Nephron (organoid): ENCODE measurements around the gene GYS1.

Experiments used
- H3K27ac Mint-ChIP-seq, 3 experiments: 2 replicates each; pipeline ENCODE4 v1.8.0; 2020; ENCODE audit warnings: mixed read lengths in 3 of 3, mild to moderate bottlenecking in 2 of 3, moderate library complexity in 1 of 3
- H3K27me3 Mint-ChIP-seq: 2 replicates; pipeline ENCODE4 v1.8.0; 2021; ENCODE audit warnings: low read depth, mild to moderate bottlenecking, moderate library complexity, mixed read lengths
- H3K36me3 Mint-ChIP-seq: 2 replicates; pipeline ENCODE4 v1.8.0; 2020; ENCODE audit warnings: low read depth, mixed read lengths
- H3K4me1 Mint-ChIP-seq: 2 replicates; pipeline ENCODE4 v1.8.0; 2020; ENCODE audit warnings: mixed read lengths
- H3K4me3 Mint-ChIP-seq, 3 experiments: 2 replicates each; pipeline ENCODE4 v1.8.0; 2020; ENCODE audit warnings: mild to moderate bottlenecking in 3 of 3, mixed read lengths in 3 of 3, moderate library complexity in 2 of 3
- H3K9me3 Mint-ChIP-seq: 2 replicates; pipeline ENCODE4 v1.8.0; 2020; ENCODE audit warnings: mixed read lengths
- CTCF ChIP-seq, 3 experiments: fragments of 200-600 bp; sonication (generic); IDR thresholded peaks; one replicate each; pipeline ENCODE4 v1.5.0; 2021; ENCODE audit warnings: antibody characterized with exemption in 3 of 3; ENCODE audit not compliant: unreplicated experiment in 3 of 3

GYS1 gene

GRCh38 chr19:48970139-48970766 is 22.9 kb downstream of the GYS1 start:
- peaks cover 43% of the 10 kb centered on the region for H3K36me3 Mint-ChIP-seq
- peaks cover 13% of the 10 kb centered on the region for H3K4me1 Mint-ChIP-seq
- no peak for TF ChIP-seq CTCF (IDR thresholded peaks at IDR 0.05; ENCODE audit: unreplicated experiment in 3 of 3)
- peak overlapping the region in 1 of 3 experiments; percentile 51 for H3K4me3 Mint-ChIP-seq
- H3K9me3 Mint-ChIP-seq = no peaks in the 10 kb centered on the region
- no peaks in the 10 kb centered on the region for H3K27me3 Mint-ChIP-seq
- no peak overlapping the region for H3K27ac Mint-ChIP-seq

GRCh38 chr19:48969276-48970138 is 23.6 kb downstream of the GYS1 start:
- TF ChIP-seq CTCF (IDR thresholded peaks at IDR 0.05; ENCODE audit: unreplicated experiment in 3 of 3) = no peak
- Mint-ChIP-seq H3K27me3 (no peaks in the 10 kb centered on the region), H3K4me3 (peak overlapping the region in 1 of 3 experiments; percentile 51), H3K9me3 (no peaks in the 10 kb centered on the region), H3K36me3 (peaks cover 43% of the 10 kb centered on the region), H3K27ac (no peak overlapping the region), H3K4me1 (peaks cover 16% of the 10 kb centered on the region)

GRCh38 chr19:48968813-48969218 is 24.3 kb downstream of the GYS1 start:
- Mint-ChIP-seq H3K4me3 (no peak overlapping the region), H3K9me3 (no peaks in the 10 kb centered on the region), H3K27ac (no peak overlapping the region), H3K4me1 (peaks cover 23% of the 10 kb centered on the region), H3K27me3 (no peaks in the 10 kb centered on the region), H3K36me3 (peaks cover 43% of the 10 kb centered on the region)
- no peak for TF ChIP-seq CTCF (IDR thresholded peaks at IDR 0.05; ENCODE audit: unreplicated experiment in 3 of 3)

GRCh38 chr19:48968179-48968661 is 24.9 kb downstream of the GYS1 start:
- Mint-ChIP-seq H3K4me3 (peak overlapping the region; percentile 99 to 100 (median 99)), H3K27ac (peak overlapping the region in 1 of 3 experiments; percentile 3), H3K4me1 (peaks cover 29% of the 10 kb centered on the region), H3K9me3 (no peaks in the 10 kb centered on the region), H3K27me3 (no peaks in the 10 kb centered on the region), H3K36me3 (peaks cover 43% of the 10 kb centered on the region)
- TF ChIP-seq CTCF (IDR thresholded peaks at IDR 0.05; ENCODE audit: unreplicated experiment in 3 of 3) = no peak

- TF ChIP-seq CTCF (IDR thresholded peaks at IDR 0.05; ENCODE audit: unreplicated experiment in 3 of 3) = no peak
- Mint-ChIP-seq H3K9me3 (no peaks in the 10 kb centered on the region), H3K4me3 (peak overlapping the region; percentile 99 to 100 (median 99)), H3K27me3 (no peaks in the 10 kb centered on the region), H3K27ac (peak overlapping the region in 2 of 3 experiments; percentile 3 to 52), H3K36me3 (peaks cover 39% of the 10 kb centered on the region), H3K4me1 (peaks cover 32% of the 10 kb centered on the region)
These were observed 25.5 kb downstream of the GYS1 start for GRCh38 chr19:48967346-48968178.
